ENCODE results near the gene EEF1G.
"Not testable (repeated sequence)": the region's sequence is repeated elsewhere in the genome, so short reads cannot be mapped to it uniquely, and the experiment has no call there.

EEF1G gene

DNA sequence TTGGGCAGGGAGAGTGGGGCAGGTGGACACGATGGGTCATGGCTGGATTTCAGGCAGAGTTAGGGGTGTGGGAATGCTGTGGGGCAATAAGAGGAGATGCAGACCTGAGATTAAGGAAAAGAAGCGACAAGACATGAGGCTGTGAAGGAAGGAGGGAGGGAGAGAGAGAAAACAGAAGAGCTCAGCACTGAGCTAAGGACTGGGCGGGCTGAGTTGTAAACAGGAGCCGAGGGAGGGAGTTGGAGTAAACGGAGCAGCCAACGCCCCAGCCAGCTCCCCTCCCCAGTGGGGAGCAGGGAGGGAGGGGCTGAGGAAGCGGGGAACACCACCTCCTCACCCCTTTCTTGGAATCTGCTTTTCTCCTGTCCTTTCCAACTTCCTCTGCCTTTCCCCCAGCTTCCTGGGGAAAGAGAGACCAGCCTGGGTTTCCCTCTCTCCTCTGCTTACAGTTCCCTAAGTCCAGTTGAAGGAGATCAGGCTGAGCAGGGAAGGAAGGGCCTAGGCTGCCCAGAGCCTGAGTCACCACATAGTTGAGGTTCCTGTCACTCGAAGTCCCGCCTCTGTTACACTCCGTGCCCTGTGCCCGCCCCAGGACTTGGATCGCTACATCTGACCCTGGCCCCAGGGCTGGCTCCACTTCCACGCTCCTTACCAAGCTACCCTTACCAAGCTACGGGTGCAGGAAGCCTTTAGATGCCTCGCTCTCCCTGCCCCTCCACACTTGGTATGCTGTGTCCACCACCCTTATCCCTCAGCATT lies 20.4 kb downstream of the EEF1G start:
- no peak for DNase-seq

DNA sequence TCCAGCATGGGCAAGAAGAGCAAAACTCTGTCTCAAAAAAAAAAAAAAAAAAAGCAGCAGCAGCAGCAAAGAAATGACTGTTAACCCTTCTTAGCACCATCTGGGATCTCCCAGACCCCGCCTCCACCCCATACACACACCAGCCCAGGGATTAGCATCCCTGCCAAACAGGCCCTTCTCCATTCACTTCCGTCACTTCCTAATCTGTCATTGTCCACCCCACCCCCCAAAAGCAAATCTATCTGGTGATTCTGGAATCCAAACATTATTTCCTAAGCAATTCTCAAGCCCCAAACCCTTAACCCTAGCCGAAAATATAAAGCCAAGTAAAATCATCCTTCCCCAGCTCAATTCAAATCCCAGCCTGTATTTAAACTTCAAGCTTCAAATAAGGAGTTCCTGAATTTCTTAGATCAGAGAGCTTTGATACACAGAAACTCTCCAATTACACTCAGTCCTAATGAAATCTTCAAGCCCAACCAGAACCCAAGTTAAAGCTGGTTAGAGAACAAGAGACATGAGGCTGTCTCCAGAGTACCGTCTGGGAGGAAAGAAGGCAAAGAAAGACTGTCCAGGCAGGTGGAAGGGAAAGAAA lies 21.1 kb downstream of the EEF1G start:
- no peak for DNase-seq

DNA sequence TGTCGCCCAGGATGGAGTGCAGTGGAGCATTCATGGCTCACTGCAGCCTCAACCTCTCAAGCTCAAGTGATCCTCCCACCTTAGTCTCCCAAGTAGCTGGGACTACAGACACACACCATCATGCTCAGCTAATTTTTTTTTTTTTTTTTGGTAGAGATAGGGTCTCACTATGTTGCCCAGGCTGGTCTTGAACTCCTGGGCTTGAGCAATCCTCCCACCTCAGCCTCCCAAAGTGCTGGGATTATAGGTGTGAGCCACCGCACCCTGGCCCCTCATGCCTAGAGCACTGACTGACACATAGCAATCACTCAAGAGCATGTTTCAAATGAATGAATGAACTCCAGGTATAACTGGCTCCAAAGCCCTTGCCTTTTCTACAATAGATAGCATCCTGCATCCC lies 23.2 kb downstream of the EEF1G start:
- not testable (repeated sequence) for DNase-seq

DNA sequence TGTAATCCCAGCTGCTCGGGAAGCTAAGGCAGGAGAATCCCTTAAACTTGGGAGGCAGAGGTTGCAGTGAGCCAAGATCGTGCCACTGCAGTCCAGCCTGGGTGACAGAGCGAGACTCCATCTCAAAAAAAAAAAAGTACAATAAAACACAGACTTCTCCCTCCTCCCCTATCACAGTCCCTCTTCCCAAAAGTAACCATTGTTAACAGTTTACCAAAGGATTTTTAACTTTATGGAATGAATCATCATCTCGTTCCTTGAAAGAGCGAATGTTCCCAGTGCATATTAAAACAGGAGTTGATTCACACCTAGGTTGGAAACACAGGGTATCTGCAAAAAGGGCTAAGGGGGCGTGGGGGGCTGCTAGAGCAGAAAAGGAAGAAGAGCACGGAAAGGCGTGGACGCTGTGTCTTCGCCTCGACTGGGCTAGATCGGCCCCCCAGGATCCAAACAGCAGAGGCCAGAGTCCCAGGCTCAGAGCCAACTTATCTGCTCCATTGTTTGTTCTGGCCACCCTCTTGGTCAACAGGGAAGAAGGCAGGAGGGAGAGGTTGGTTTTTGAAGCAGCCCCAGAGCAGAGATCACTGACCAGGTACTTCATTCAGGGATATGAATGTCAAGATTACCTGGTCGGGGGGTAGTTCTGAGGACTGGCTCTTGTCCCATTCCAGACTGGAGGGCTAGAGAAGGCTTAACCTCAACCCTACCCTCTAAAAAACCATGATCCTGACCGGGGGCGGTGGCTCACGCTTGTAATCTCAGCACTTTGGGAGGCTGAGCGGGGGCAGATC lies 25.0 kb downstream of the EEF1G start:
- no peak for DNase-seq

DNA sequence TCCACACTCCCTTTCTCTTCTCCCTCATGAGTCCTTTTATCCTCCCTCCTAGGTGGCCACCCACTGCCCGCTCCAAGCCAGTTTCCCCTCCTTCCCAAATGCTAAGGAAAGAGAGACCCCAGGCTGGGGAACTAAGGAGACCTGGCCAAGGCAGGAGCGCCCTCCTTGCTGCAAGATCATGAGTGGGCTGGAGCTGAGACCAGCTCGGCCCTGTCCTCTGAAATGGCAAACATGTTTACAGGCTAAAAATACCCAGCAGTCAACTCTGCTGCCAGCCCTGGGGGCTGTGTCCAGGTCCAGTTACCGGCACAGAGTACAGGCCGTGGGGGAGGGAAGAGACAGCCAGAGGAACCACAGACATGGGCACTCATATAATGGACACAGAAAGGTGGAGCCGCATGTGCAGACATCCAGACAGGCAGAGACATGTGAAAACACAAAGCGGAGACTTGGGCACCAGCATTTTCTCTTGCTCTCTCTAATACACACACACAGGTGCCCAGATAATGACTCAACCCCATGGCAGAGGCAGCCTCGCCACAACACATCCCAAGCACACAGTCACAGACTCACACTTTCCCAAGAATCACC lies 25.9 kb downstream of the EEF1G start:
- DNase-seq = no peak

DNA sequence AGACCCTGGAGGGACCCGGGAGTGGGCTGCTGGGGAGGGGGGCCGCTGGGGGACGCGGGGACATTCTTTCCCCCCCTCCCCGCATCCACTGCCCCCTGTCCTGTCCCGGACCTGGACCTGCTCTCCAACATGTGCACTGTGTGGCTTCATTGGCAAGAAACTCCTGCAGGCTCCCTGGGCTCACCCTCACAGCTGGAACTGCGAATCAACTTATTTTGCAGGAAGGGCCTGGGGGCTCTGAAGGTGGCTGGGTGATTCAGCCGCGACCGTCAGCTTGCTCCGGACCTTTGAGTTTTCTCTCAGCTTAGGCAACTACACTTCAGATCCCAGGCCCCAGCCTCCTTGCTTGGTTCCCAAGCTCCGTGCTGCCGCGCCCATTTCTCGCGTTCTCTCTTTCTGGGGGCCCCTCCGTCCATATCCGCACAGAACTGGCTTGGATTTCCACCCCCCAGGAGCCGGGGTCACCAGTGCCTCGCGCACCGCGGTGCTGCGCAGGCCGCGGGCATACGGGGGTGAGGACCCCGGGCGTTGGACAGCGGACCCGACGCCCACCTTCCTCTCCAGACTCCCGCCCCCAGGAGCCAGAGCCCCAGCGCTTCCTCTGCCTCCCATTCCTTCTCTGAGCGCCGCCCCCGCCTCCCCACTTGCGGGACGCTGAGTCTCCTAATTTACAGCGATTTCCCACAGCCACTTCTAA lies 26.6 kb downstream of the EEF1G start:
- DNase-seq = no peak

DNA sequence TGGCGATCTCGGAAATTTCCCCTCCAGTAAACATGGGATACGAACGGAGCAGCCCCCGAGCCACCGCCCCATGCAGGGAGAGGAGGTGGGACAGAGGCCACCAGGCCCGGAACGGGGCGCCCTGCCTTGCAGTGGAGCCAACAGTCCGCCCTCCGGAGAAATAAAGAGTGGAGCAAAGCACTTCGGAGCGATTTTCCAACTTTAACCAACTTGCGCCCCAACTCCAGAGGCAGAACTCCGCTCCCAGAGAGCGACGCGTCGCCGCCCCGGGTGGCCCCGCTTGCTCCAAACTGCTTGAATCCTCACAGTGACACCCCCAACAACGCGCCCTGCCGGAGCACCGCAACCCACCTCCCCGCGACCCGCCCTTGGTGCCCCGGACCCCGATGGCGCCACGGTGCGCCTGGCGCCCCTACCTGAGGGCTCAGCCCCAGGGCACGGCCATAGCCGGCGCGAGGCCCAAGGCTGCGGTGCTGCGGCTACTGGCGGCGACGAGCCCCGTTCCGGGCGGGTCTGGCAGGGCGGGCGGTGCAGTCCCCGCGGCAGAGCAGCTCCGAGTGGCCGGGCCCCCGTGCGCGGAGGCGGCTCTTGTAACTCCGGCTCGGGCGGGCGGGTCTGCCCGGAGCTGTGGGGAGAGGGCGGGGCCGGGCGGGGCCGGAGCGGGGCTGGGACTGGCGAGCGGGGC lies 27.3 kb downstream of the EEF1G start, which contains the start of gene AHNAK:
TSS of gene AHNAK (minus strand) at position 563 of the 685 bp plus-strand sequence. CDS start 10,708 bp downstream, outside the sequence.
- DNase-seq = peak; percentile 24

DNA sequence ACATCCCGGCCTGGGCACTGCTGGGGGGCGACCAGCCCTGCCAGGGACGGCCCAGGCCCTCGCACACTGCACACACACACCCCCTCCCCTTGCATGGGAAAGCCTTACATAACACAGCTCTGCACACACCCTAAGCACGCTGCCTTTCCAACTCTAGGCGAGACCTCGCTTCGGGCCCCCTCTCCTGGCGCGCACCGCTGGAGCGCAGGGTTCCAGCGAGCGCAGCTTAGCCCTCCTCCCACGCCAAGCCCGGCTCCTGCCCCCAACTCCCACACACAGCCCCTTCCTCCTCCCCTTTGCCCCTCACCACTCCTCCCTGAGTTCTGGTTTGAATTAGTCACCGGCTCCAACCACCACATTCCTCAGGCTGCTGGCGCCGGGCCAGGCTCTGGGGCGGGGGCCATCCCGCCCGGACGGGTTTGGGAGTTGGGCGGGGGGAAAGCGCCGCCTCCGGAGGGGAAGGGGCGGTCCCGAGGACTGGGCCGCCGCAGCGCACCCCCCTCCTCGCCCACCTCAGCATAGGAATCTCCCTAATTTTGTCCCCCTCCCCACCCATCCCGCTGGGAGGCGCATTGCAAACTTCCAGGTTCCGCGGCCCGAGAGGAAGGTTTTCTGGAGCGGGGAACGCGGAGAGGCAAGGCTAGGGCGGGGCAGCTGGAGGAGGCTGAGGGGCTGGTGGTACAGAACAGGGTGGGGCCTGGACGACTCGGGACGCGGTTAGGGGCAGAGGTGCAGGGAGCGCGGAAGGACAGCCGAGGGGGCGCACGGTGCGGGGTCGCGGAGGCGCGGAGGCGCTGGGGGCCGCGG lies 28.1 kb downstream of the EEF1G start:
- no peak for DNase-seq

DNA sequence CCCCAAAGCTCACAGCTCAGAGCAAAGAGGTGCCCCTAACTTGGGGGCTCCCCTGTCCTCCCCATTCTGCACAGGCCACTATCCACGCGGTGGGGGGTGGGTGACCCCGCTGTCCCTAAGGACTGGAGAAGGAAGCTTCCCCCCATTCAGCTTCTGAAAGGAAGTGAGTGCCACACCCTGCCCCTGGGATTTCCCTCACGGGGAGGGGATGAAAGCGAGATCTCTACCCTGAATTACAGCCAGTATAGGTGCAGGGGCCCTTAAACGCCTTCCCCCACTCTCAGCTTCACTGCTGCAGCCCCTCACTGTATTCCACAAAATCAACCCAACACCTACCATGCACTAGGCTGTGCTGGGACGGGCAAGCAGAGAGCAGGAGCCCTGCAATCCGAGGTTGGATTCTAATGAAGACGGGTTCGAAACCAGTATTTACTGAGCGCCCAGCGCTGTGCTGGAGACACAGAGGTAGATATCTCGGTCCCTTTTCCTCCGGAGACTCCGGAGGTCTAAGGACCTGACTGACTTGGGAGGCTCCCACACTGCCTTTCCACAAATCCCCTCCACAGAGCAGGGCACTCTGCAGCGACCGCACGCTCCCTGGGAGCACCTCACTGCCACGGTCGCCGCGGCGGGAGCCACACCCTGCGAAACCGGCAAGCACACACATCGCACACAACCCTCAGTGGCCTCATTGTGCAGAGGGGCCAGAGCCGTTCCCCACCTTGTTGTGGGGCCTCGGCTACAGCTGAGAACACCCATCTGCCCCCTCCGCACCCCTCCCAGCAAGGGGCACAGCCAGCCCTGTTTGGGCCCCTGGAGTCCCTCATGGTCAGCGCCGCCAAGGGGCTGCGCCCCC lies 28.9 kb downstream of the EEF1G start:
- no peak for DNase-seq

DNA sequence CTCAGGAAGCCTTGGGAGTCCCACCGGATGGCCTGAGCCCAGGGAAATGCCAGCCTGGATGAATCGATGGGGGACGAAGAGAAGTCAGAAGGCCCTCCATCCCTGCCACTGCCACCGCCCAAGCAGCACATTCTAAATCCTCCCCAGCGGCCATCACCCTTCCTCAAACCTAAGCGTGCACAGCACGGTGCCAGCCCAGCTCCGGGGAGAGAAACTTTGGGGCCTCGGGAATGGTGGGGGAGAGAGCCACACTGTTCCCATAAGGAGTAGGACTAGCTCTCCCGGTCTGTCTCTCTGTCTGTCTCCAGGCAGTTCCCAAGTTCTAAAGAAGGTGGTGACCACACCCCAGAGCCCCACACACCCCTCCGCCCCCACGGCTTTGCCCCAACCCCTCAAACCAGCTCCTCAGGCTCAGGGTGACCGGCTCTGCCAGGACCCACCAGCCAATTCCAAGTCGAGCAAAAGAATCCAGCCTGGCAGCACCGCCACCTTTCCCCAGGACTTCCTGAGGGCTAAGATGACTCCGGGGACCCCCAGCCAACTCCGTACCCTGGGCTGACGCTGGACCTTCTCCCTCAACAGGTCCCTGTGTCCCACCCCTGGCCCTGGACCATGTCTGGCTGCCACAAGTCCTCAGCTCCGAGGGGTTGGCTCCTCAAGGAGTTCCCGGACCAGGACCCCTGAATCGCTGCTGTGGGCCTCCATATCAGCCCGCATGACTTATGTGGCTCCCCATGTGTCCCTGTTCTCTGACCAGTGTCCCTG lies 29.8 kb downstream of the EEF1G start:
- DNase-seq = no peak

DNA sequence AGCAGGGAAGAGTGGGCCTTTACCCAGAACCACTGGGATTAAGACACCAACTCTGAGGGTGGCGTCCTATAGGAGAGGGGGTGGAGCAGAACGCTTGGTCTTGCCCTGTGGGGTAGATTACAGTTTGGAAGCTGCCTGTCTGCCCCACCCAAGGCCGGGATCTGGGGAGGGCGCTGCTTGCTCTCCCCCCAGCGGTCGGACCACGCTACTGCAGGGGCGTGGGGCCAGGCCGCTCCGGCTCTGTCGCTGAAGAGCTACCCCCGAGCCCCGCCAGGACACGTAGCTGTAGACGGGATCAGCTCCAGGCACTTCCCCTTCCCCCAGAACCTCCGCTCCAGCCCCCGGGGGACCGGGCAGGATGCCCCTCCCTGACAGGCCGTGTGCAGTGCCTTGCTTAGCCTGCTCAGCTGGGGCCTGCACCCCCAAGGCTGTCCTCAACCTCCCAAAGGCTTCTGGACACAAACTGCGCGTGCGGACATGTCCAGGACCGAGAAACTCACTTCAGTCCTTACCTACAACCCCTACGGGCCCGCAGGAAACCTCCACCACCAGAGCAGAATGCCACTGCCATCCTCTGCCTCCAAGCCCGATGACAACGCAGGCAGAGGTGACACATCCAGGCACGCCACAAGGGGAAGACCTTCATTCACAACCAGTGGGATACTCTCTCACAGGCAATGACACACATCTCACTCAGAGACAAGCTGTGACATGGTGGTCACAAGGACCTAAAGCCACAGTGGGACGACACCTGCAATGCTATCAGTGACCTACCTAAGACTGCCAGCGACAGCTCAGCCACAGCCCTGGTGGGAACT lies 30.7 kb downstream of the EEF1G start:
- peak; percentile 38 for DNase-seq

DNA sequence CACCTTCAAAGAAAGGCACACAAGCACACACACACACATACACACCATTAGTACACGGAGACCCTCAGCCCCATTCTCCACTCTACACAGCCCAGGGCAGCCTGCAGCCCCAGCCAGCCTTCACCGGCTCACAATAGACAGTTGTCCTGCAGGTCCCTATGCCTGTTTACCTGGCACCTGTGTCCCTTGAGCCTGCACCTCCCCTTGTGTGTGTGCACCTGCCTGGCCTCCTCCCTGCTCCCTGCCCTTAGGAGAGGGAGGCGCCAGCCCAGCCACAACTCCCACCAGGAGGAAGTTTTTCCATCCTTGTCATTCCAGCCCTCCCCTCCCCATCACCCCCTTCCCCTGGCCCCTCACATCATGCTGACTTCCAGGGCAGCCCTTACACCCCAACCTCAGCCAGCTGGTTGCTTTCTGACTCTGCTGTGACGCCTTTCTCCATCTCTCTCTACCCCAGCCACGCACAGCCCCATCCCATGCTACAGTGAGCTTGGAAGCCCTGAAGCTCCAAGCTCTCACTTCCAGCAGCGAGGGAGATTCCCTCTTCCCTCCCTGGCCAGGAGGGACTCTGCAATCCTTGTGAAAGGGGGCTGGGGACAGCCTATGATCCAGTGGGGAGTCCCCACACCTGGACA lies 31.5 kb downstream of the EEF1G start:
- DNase-seq = no peak

DNA sequence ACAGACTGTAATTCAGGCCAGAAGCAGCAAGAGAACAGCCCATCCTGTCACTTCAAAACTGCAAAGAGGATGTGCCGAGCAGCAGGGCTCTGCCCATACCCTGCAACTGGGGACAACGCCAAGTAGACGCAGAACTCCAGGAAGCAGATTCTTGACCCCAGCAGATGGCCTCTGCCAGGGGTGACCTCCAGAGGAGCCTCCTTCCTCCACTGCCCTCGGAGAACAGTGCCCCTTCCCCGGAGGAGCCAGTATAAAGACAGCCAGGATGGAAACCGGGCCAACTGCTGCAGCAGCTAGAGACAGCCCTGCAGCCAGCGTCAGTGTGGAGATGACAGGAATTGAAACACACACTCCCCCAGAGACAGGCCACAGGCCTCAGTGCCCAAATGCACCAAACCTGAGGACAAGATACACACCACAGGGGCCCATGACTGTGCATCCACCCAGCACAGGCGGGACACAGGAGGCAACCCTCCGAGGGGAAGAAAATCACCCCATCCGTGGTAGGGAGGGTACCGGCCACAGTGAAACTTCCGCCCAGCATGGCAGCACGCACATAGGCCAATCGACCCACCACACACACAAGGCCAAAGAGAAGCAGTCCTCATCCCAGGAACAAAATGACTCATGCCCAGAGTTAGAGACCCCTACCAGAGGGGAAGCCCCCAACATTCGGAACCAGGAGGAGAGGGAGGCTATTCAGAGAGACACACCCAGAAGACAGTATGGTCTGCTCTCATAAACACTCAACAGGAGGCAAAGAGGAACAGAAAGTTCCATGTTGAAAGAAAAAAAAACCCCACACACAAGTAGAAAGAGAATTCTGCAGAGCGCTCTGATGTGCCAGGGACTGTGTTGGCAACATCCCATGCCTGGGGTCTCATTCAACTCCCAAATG lies 32.6 kb downstream of the EEF1G start:
- no peak for DNase-seq

DNA sequence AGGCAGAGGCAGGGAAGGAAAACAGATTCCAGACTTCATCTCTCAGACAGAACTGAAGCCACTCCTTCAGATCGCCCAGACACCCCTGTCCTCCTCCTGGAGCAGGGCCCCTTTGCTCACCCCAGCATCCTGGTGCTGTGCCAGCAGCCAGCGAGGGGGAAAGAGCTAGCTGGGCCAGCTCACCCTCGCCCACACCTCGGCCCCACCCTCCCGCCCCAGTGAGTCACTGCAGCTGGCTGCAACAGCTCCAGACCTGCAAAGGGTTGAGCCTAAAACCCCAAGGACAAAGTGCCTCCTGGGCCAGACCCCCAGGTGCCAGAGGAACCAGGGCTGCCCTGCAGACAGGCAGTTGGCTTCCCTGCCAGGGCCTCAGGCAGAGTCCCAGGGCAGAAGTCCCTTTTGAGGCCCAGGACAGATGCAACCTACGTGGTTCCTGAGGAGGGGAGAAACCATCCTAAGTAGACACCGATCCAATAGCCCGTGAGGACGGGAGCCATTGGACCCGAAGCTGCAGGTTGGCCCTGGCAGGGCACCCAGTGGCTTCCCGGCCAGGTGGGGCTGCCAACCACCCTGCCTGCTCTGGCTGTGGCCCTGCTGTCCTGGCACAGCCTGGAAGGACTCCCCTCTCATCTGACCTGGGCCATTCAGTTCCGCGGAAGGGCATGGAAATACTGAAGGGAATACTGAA lies 34.3 kb downstream of the EEF1G start:
- no peak for DNase-seq

DNA sequence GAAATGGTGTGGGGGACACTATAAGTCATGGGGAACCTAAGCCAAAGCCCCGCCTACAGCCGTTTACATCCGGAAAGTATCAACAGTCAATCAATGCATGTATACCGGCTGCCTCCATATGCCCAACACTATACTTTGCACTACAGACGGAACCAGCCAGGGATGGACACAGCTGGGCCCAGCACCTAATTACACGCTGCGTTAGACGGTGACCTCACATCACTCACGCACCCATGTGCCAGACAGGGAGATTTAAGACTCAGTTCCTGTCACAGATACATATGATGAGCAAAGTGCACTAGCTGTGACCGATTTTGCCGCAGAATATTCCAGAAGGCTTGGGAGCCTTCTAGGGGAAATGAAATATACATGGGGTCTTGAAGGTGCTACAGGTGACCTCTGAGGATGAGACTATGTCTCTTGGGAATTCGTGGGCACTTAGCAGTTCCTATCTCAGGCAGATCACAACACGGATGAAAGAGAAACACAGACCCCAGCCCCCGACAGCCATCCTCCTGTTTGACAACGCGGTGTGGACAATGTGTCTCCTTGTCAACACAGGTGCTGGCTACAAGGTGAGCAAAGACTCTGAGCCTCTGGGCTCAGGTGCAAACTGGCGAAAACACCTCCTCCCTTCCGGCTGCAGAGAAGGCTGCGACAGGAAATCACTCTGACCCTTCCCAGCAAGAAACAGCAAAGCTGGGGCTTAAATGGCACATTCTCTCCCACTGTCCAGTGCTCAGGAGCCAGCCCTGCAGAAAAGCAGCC lies 35.0 kb downstream of the EEF1G start:
- no peak for DNase-seq

Data from NCI-H748 treated with DMSO at 0.1 percent for 48 hours (cell line).